ENCODE measurements around the gene AVP.

DNA sequence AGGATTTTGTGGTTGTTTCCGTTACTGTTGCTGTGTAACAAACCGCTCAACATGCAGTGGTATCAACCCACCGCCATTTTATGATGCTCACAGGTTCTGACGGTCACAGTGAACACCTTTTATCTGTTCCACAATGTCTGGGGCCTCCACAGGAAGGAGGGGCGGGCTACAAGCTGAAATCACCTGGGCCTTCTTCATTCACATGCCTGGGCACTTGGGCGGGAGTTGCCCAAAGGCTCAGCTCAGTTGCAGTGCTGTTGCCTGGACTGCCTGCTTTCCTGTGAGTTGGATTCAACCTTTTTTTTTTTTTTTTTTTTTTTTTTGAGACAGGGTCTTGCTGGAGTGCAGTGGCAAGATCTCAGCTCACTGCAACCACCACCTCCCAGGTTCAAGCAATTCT lies 16.7 kb upstream of the AVP start:
- TF ChIP-seq RAD21 (IDR thresholded peaks at IDR 0.05) (no peak), EGR1 (IDR thresholded peaks at IDR 0.05; ENCODE audit: low read depth in 2 of 2) (no peak), YY1 (IDR thresholded peaks at IDR 0.05) (no peak), JUND (IDR thresholded peaks at IDR 0.05) (no peak), HNF4G (IDR thresholded peaks at IDR 0.05) (no peak), TAF1 (conservative IDR thresholded peaks at IDR 0.05) (no peak), GABPA (IDR thresholded peaks at IDR 0.05 in 1 of 2, conservative IDR thresholded peaks at IDR 0.05 in 1 of 2) (no peak)
- TF ChIP-seq, protein P1, sequence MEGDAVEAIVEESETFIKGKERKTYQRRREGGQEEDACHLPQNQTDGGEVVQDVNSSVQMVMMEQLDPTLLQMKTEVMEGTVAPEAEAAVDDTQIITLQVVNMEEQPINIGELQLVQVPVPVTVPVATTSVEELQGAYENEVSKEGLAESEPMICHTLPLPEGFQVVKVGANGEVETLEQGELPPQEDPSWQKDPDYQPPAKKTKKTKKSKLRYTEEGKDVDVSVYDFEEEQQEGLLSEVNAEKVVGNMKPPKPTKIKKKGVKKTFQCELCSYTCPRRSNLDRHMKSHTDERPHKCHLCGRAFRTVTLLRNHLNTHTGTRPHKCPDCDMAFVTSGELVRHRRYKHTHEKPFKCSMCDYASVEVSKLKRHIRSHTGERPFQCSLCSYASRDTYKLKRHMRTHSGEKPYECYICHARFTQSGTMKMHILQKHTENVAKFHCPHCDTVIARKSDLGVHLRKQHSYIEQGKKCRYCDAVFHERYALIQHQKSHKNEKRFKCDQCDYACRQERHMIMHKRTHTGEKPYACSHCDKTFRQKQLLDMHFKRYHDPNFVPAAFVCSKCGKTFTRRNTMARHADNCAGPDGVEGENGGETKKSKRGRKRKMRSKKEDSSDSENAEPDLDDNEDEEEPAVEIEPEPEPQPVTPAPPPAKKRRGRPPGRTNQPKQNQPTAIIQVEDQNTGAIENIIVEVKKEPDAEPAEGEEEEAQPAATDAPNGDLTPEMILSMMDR (IDR thresholded peaks at IDR 0.05; ENCODE audit: low read depth, low read length, missing input control) = no peak
- TF ChIP-seq, protein P2, sequence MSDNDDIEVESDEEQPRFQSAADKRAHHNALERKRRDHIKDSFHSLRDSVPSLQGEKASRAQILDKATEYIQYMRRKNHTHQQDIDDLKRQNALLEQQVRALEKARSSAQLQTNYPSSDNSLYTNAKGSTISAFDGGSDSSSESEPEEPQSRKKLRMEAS (IDR thresholded peaks at IDR 0.05) = no peak
- TF ChIP-seq, protein P3, sequence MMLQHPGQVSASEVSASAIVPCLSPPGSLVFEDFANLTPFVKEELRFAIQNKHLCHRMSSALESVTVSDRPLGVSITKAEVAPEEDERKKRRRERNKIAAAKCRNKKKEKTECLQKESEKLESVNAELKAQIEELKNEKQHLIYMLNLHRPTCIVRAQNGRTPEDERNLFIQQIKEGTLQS (IDR thresholded peaks at IDR 0.05) = no peak
- TF ChIP-seq, protein P4, sequence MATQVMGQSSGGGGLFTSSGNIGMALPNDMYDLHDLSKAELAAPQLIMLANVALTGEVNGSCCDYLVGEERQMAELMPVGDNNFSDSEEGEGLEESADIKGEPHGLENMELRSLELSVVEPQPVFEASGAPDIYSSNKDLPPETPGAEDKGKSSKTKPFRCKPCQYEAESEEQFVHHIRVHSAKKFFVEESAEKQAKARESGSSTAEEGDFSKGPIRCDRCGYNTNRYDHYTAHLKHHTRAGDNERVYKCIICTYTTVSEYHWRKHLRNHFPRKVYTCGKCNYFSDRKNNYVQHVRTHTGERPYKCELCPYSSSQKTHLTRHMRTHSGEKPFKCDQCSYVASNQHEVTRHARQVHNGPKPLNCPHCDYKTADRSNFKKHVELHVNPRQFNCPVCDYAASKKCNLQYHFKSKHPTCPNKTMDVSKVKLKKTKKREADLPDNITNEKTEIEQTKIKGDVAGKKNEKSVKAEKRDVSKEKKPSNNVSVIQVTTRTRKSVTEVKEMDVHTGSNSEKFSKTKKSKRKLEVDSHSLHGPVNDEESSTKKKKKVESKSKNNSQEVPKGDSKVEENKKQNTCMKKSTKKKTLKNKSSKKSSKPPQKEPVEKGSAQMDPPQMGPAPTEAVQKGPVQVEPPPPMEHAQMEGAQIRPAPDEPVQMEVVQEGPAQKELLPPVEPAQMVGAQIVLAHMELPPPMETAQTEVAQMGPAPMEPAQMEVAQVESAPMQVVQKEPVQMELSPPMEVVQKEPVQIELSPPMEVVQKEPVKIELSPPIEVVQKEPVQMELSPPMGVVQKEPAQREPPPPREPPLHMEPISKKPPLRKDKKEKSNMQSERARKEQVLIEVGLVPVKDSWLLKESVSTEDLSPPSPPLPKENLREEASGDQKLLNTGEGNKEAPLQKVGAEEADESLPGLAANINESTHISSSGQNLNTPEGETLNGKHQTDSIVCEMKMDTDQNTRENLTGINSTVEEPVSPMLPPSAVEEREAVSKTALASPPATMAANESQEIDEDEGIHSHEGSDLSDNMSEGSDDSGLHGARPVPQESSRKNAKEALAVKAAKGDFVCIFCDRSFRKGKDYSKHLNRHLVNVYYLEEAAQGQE (IDR thresholded peaks at IDR 0.05) = no peak
